Measurements from ENCODE around the gene METTL6.
A peak's percentile ranks its signal among the peaks of the same experiment; 100 is the strongest.

Gene METTL6

DNA sequence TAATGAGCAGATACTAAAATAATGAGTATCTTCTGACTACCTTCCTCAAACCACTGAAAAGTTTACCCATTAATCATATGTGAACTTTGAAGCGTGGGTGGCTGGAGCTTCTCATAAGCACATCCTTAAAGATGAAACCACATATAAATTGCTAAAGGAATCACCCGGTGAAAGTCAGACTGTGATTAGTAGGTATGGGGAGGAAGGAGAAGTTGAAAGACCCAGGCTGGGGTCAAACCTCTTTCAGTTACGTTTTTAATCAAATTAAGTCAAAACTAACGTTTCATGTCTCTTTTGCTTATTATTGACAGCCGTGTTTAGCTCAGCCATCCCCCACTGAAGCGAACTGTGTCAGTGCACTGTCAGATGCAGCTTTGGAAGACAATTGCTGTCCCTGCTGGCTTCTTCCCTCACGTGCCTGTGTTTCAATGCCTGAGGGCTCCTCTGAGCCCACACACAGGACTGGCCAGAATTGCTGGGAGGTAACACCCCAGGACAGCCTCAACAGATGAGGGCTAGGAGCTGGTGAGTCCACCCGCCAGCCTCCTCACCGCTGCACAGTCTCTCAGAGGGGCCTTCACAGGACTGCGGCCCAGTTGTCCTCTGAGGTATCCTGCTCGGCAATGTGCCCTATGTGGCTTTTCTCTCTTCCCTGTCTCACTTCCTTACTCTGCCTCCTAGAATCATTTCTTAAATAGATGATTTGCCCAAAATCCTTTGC lies 65.7 kb downstream of the METTL6 start:
- peak; percentile 28 for DNase-seq

DNA sequence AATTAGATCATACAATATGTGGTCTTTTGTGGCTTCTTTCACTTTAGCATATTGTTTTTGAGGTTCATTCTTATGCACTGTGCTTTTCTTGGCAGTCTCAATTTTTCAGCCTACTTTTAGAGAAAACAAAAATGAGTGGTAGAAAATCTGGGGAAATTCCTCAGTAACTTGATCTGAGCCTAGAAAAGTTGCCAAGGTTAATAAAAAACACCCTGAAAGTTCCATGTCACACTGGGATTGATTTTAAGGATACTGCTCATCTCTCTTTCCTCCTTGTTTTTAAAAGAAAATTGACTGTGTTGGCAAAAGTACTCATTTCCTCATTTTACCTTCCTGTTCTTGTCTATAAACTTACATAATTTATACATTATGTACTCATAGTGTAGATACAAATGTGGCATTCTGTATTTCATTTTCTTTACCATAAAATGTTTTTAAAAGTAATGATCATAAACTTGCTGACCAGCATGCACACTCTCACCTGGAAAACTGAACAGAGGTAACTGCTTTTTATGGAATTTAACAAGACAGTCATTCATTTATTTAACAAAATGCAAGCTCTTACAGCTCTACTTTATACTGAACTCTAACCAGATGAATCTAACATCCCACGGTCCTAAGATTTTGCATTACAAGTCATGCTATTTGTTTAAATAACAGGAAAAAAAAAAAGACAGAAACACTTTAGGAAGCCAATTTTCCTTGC lies 66.4 kb downstream of the METTL6 start:
- DNase-seq = no peak

Data from femur (tissue), 1 donor.